ENCODE measurements around the gene ARAP3.

ARAP3 gene

GRCh38 chr5:141637767-141638419, 44.1 kb downstream of the ARAP3 start:
- TF ChIP-seq CTCF (IDR thresholded peaks at IDR 0.05) = peak; percentile 11; the same call in 1 of the 2 replicates

- no peak for TF ChIP-seq CTCF (IDR thresholded peaks at IDR 0.05)
Observed at GRCh38 chr5:141637123-141637766, 44.8 kb downstream of the ARAP3 start.

GRCh38 chr5:141636413-141637122, 45.5 kb downstream of the ARAP3 start, which contains the start of the genes HDAC3 and RELL2:
Gene HDAC3, minus strand, starts transcription at chr5:141636849. Its CDS starts 59 bp downstream, at chr5:141636790.
Gene RELL2, plus strand, starts transcription at chr5:141636997. Its CDS starts 1,229 bp downstream, at chr5:141638226.
- TF ChIP-seq CTCF (IDR thresholded peaks at IDR 0.05) = no peak

- no peak for TF ChIP-seq CTCF (IDR thresholded peaks at IDR 0.05)
Observed at GRCh38 chr5:141636106-141636412, 46.0 kb downstream of the ARAP3 start.

- TF ChIP-seq CTCF (IDR thresholded peaks at IDR 0.05) = no peak
Observed at GRCh38 chr5:141635646-141636045, 46.4 kb downstream of the ARAP3 start.

GRCh38 chr5:141634720-141635119, 47.3 kb downstream of the ARAP3 start:
- no peak for TF ChIP-seq CTCF (IDR thresholded peaks at IDR 0.05)

GRCh38 chr5:141633871-141634561, 48.0 kb downstream of the ARAP3 start:
- no peak for TF ChIP-seq CTCF (IDR thresholded peaks at IDR 0.05)
